Erythroblast (primary cell): ENCODE data around the gene PARD3.

Source experiments
- GATA1 ChIP-seq: IDR thresholded peaks from 2 replicates; pipeline ENCODE4 v1.6.1; 2011; ENCODE audit warnings: low read depth, mild to moderate bottlenecking, control low read depth, low read length, moderate library complexity
- POLR2A ChIP-seq: IDR thresholded peaks from 2 replicates; pipeline ENCODE4 v1.6.1; 2011; ENCODE audit warnings: mild to moderate bottlenecking, low read length

GRCh38 chr10:34113504-34114225 lies 701.4 kb downstream of the PARD3 start:
- TF ChIP-seq POLR2A: no peak
- no peak for TF ChIP-seq GATA1
